ENCODE measurements around the gene M6PR. TPM values are rescaled to one million over a fixed set of nuclear protein-coding genes. Genes with fewer than 3 reads are reported as not detected.
A peak's percentile ranks its signal among the peaks of the same experiment; 100 is the strongest.
"Not testable (repeated sequence)": the region's sequence is repeated elsewhere in the genome, so short reads cannot be mapped to it uniquely, and the experiment has no call there.

Gene M6PR
- total RNA-seq, 1 experiment from 2014 or later: 563 TPM

DNA sequence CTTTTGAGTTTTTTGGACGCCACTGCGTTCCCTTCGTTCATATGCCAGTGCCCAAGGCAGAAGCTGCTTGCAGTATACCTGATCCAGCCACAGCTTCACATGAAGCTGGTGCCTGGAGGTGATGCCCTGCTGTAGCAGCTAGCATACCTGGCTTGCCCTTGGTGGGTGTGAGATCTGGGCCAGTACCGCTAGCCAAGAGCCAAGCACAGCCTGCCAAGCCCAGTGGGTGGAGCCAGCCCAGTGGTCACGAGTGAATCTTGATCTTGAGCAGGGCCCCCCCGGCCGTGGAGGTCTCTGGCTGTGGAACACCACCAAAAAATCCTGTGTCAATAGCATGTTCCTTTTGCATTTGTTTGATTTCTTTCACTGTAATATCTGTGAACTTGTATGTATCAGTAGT is 7.3 kb upstream of the M6PR start:
- in situ Hi-C loops (cut with HindIII; ENCODE audit: low pct_unique_long_range_greater_than_20kb, low sequenced_read_pairs): no loop called here
- DNase-seq (ENCODE audit: low read depth, low spot score): no peak

GRCh38 chr12:8956073-8956472 is 6.6 kb upstream of the M6PR start:
- in situ Hi-C loops (cut with HindIII; ENCODE audit: low pct_unique_long_range_greater_than_20kb, low sequenced_read_pairs): no loop called here
- DNase-seq (ENCODE audit: low read depth, low spot score): no peak

DNA sequence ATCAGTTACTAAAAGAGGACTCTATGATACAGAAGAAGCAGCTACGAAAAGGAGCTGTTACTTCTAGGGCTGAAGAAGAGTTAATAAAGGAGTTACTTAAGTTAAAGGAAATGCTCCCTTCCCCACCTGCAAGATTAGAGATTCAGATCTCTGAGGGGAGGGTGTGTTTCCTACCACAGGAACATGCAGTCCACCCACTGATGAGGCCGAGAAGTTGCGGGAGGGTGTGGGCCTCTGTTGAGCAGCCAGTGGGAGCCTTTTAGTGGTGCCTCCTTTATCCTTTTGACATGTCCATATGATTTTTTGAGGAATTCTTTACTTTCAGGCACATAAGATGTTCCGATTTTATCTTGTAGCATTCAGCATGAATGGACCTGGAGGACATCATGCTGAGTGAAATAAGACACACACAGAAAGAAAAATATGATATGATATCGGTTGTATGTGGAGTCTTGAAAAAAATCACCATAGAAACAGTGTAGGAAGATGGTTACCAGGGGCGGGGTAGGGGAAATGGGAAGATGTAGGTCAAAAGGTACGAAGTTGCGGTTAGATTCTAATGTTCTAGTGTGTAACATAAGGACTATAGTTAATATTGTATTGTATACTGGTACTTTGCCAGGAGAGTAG is 4.4 kb upstream of the M6PR start:
- DNase-seq (ENCODE audit: low read depth, low spot score): no peak
- in situ Hi-C loops (cut with HindIII; ENCODE audit: low pct_unique_long_range_greater_than_20kb, low sequenced_read_pairs): no loop called here

DNA sequence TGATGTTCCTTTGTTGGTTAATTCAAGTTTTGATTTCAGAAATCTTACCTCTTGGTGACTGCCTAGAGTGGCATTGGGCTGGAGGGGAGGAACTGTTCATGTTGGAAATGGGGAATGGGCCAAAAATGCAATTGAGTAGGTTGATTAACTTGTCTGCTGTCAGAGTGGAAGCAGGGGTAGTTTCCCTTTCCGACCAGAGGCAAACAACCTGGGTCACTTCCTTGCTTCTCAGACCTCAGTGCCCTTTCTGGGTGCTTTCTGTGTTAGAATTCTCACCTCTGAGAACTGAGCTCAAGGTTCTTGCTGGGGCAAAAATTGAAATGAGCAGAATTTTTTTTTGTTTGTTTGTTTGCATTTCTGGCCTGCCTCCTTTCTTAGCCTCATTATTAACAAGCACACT is 2.3 kb upstream of the M6PR start:
- DNase-seq (ENCODE audit: low read depth, low spot score): no peak
- in situ Hi-C loops (cut with HindIII; ENCODE audit: low pct_unique_long_range_greater_than_20kb, low sequenced_read_pairs): no loop called here

GRCh38 chr12:8950702-8951478 is 1.4 kb upstream of the M6PR start:
- in situ Hi-C loops (cut with HindIII; ENCODE audit: low pct_unique_long_range_greater_than_20kb, low sequenced_read_pairs): no loop called here
- peak; percentile 5 for DNase-seq (ENCODE audit: low read depth, low spot score)

DNA sequence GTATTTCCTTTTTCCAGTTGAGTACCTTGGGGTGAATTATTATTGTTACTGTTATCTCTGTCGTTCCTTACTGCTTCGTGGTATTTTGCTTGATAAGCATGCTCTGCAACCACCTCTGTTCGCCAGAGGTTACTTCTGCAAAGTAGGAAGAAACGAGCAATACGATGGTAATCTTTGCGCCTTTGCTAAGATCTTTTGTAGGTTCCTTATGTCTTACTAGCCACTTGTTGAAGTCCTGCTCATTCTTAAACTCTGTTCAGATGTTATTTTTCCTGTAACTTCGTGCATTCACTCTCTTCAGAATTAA is 729 bp upstream of the M6PR start:
- in situ Hi-C loops (cut with HindIII; ENCODE audit: low pct_unique_long_range_greater_than_20kb, low sequenced_read_pairs): no loop called here
- no peak for DNase-seq (ENCODE audit: low read depth, low spot score)

- in situ Hi-C loops (cut with HindIII; ENCODE audit: low pct_unique_long_range_greater_than_20kb, low sequenced_read_pairs): no loop called here
- peak; percentile 36 for DNase-seq (ENCODE audit: low read depth, low spot score)
Measured at GRCh38 chr12:8948701-8949341, 624 bp downstream of the M6PR start.

GRCh38 chr12:8947737-8948136 is 1.7 kb downstream of the M6PR start:
- in situ Hi-C loops (cut with HindIII; ENCODE audit: low pct_unique_long_range_greater_than_20kb, low sequenced_read_pairs): no loop called here
- peak; percentile 13 for DNase-seq (ENCODE audit: low read depth, low spot score)

DNA sequence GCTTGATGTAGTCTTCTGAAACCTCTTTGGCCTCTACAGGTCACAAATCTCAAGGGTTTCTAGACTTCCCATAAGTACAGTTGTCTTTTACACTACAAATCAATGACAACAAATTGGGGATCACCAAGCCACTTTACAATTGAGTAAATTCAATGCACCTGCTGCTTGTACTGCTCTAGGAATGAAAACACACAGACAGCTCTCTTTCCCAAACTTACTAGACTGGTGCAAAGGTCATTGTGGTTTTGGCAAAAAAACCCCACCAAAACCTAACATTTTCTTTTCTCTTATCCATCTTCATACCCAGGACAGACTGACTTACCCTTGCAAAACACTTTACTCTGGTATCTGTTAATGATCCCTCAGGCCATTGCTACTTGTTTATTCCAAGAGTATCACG is 2.7 kb downstream of the M6PR start:
- in situ Hi-C loops (cut with HindIII; ENCODE audit: low pct_unique_long_range_greater_than_20kb, low sequenced_read_pairs): no loop called here
- no peak for DNase-seq (ENCODE audit: low read depth, low spot score)

GRCh38 chr12:8943565-8944186 is 5.8 kb downstream of the M6PR start:
- DNase-seq (ENCODE audit: low read depth, low spot score): no peak
- in situ Hi-C loops (cut with HindIII; ENCODE audit: low pct_unique_long_range_greater_than_20kb, low sequenced_read_pairs): no loop called here

DNA sequence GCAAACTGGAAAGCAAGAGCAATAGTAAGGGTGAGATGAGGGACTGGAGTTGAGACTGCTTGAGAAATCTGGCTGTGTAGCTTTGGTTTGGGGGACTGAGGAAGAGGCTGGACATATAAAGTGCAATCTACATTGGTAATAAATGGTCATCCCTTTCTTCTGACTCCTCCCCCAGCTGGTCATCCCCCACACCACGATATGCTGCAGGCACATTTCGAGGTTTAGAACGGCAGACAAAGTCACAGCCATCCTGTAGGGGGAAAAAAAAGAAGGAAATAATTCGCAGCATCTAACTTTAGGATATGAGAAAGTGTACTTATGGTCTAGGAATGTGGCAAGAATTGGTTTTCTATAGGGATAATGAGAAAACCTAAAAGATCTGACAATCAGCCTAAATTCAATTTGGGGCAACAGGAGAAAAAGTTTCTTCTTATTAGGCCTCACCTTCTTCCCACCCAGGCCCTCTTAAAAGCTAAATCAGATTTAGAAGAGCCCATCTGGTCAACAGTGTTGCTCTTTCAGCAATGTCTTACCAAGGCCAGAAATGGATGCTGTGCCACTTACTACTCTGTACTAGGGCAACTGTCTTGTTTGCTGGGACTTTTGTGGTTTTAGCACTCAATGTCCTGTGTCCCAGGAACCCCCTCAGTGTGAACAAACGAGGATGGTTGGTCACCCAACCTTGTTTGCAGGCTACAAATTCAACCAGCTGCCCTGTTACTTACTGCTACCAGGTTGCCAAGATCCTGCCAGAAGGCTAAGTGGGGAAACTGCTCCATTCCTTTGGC is 7.6 kb downstream of the M6PR start:
- DNase-seq (ENCODE audit: low read depth, low spot score): peak; percentile 61
- in situ Hi-C loops (cut with HindIII; ENCODE audit: low pct_unique_long_range_greater_than_20kb, low sequenced_read_pairs): no loop called here

DNA sequence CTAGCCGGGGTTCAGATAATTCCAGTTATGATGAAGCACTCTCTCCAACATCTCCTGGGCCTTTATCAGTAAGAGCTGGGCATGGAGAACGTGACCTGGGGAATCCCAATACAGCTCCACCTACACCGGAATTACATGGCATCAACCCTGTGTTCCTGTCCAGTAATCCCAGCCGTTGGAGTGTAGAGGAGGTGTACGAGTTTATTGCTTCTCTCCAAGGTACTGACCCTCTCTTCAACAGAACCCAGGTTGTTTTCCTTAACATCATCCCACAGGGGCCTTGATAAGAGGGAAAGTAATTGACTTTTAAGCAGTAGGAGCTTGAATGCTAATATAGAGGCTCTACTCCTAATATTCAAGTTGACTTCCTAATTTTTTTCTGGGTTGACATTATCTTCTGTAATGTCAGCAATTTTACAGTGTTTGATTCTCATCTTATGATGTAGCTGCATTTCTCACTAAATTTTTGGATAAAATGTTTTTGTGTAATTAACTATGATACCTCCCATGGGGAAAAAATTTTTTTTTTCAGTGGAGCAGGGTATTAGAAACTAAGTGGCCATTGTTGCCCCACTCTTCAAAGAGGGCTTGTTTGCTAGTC is 11.5 kb downstream of the M6PR start:
- in situ Hi-C loops (cut with HindIII; ENCODE audit: low pct_unique_long_range_greater_than_20kb, low sequenced_read_pairs): not testable (repeated sequence)

DNA sequence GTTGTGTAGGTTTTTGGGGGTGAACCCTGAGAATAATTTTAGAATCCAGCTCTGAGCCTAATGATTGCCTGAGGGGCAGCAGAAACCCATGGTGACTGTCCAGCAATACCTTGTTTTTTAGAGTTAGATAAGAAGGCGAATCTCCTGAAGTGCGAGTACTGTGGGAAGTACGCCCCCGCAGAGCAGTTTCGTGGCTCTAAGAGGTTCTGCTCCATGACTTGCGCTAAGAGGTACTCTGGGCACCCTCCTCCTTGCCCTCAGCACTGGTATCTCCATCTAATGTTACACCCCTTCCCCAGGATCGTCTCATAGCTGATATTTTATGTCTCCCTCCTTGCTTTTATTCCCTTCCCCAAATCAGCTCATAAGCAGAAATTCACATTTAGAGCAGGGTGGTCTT is 12.7 kb downstream of the M6PR start:
- in situ Hi-C loops (cut with HindIII; ENCODE audit: low pct_unique_long_range_greater_than_20kb, low sequenced_read_pairs): no loop called here

More for the DNA sequence above, 11.5 kb downstream of the M6PR start:
- DNase-seq (ENCODE audit: low read depth, low spot score): not testable (repeated sequence)

DNA sequence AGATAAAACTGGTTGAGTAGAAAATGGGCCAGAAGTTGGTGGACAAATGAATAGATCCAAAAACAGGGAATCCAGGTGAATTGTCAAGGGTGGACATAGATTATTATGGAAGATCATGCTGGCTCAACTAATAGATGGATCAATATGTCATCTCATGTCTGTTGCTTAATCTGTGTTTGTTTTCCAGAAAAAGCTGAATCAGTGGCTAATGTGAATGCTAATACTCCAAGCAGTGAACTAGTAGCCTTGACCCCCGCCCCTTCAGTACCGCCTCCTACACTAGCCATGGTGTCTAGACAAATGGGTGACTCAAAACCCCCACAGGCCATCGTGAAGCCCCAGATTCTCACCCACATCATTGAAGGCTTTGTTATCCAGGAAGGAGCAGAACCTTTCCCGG is 15.4 kb downstream of the M6PR start:
- DNase-seq (ENCODE audit: low read depth, low spot score); in situ Hi-C loops (cut with HindIII; ENCODE audit: low pct_unique_long_range_greater_than_20kb, low sequenced_read_pairs): not testable (repeated sequence)

More for the DNA sequence above, 12.7 kb downstream of the M6PR start:
- DNase-seq (ENCODE audit: low read depth, low spot score): no peak

- in situ Hi-C loops (cut with HindIII; ENCODE audit: low pct_unique_long_range_greater_than_20kb, low sequenced_read_pairs); DNase-seq (ENCODE audit: low read depth, low spot score): not testable (repeated sequence)
Measured at GRCh38 chr12:8932464-8932863, 17.0 kb downstream of the M6PR start.

- in situ Hi-C loops (cut with HindIII; ENCODE audit: low pct_unique_long_range_greater_than_20kb, low sequenced_read_pairs); DNase-seq (ENCODE audit: low read depth, low spot score): not testable (repeated sequence)
Measured at GRCh38 chr12:8930655-8931323, 18.7 kb downstream of the M6PR start.

DNA sequence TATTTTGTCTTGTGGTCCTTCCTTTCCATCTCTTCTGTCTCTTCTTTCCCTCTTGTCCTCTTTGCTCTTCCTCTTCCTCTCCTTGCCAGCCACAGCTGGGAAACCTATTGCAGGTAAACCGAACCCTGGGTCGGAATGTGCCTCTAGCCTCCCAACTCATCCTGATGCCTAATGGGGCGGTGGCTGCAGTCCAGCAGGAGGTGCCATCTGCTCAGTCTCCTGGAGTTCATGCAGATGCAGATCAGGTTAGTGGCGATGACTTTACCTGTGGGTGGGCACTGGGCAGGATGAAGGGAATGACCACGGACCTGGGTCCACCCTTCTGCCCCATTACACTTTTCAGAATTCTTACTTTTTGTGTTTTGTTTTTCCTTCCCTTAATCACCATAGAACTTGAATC is 26.9 kb downstream of the M6PR start:
- no peak for DNase-seq (ENCODE audit: low read depth, low spot score)
- in situ Hi-C loops (cut with HindIII; ENCODE audit: low pct_unique_long_range_greater_than_20kb, low sequenced_read_pairs): no loop called here

Data from SK-MEL-5 (cell line).